BJ (cell line): ENCODE measurements around the gene AMZ1. TPM values are rescaled to one million over a fixed set of nuclear protein-coding genes. Genes with fewer than 3 reads are reported as not detected.
A peak's percentile ranks its signal among the peaks of the same experiment; 100 is the strongest.

ENCODE experiments used
- CTCF ChIA-PET: fragments of 350-600 bp; formaldehyde crosslinking; extraction: SDS; loops from one replicate; lab custom pipeline; 2021; ENCODE audit warnings: antibody characterized with exemption, inconsistent platforms; lab: Yijun Ruan, JAX
- POLR2A ChIA-PET: fragments of 300-600 bp; sonication (Branson Sonifier 250); formaldehyde crosslinking; extraction: SDS; loops from one replicate; lab custom pipeline; 2021; ENCODE audit warnings: antibody characterized with exemption; lab: Charles Lee
- DNase-seq: peaks from one replicate; pipeline ENCODE4 v3.0.0-alpha.2; 2011; ENCODE audit warnings: low read depth
- H3K27me3 ChIP-seq: 2 replicates; pipeline ENCODE4 v1.6.0; 2011; ENCODE audit warnings: low read length; ENCODE audit not compliant: control insufficient read depth, insufficient read depth
- H3K36me3 ChIP-seq: 2 replicates; pipeline ENCODE4 v1.5.1; 2011; ENCODE audit warnings: low read length; ENCODE audit not compliant: control insufficient read depth, insufficient read depth
- H3K4me3 ChIP-seq: 2 replicates; pipeline ENCODE4 v1.5.1; 2011; ENCODE audit warnings: low read depth, mild to moderate bottlenecking, control low read depth, low read length
- CTCF ChIP-seq: IDR thresholded peaks from 2 replicates; pipeline ENCODE4 v1.5.1; 2011; ENCODE audit warnings: low read depth, mild to moderate bottlenecking, control low read depth, inconsistent platforms, low read length, moderate library complexity; ENCODE audit not compliant: insufficient read depth
- polyA plus RNA-seq: library from polyadenylated mRNA; depleted of rRNA; stranded (reverse); fragments of >200 nt; gene quantifications from 2 replicates; pipeline ENCODE4 v1.2.3, GENCODE V29; 2011

Gene AMZ1
- polyA plus RNA-seq, 1 experiment: 3.7 TPM

- CTCF ChIA-PET: interaction anchor here (1.0 to 1.8 kb wide), 2 partner anchors 9 to 17 kb away, joined by 3 to 5 read pairs; no protein-coding TSS in a partner anchor
- H3K36me3 ChIP-seq: no peaks in the 10 kb centered on the region
- no peak overlapping the region for H3K4me3 ChIP-seq
- TF ChIP-seq CTCF: no peak
- DNase-seq: no peak
- H3K27me3 ChIP-seq: no peaks in the 10 kb centered on the region
- POLR2A ChIA-PET: no interaction called here
These were observed 66.1 kb downstream of the AMZ1 start for GRCh38 chr7:2754086-2754485.

- DNase-seq: no peak
- Histone ChIP-seq H3K4me3 (no peak overlapping the region), H3K36me3 (no peaks in the 10 kb centered on the region), H3K27me3 (no peaks in the 10 kb centered on the region)
- ChIA-PET POLR2A (no interaction called here), CTCF (interaction anchor here (1.0 to 1.8 kb wide), 2 partner anchors 10 to 18 kb away, joined by 3 to 5 read pairs; no protein-coding TSS in a partner anchor)
- TF ChIP-seq CTCF: no peak
These were observed 66.9 kb downstream of the AMZ1 start for GRCh38 chr7:2754912-2755311.

GRCh38 chr7:2755531-2755930 lies 67.5 kb downstream of the AMZ1 start:
- ChIA-PET CTCF (no interaction called here), POLR2A (no interaction called here)
- H3K27me3 ChIP-seq: no peaks in the 10 kb centered on the region
- DNase-seq: no peak
- no peak overlapping the region for H3K4me3 ChIP-seq
- no peaks in the 10 kb centered on the region for H3K36me3 ChIP-seq
- TF ChIP-seq CTCF: no peak

GRCh38 chr7:2757361-2757903 lies 69.4 kb downstream of the AMZ1 start:
- Histone ChIP-seq H3K27me3 (no peaks in the 10 kb centered on the region), H3K36me3 (no peaks in the 10 kb centered on the region), H3K4me3 (peak overlapping the region; percentile 20; the same call in 1 of the 2 replicates)
- ChIA-PET CTCF (interaction anchor here (1.0 to 1.7 kb wide), 5 partner anchors 14 to 108 kb away, joined by 3 to 6 read pairs (median 3); no protein-coding TSS in a partner anchor), POLR2A (interaction anchor here (0.6 kb wide), 1 partner anchor 24 kb away, joined by 3 read pairs; no protein-coding TSS in a partner anchor)
- no peak for TF ChIP-seq CTCF
- DNase-seq: no peak

- no peaks in the 10 kb centered on the region for H3K27me3 ChIP-seq
- TF ChIP-seq CTCF: no peak
- H3K4me3 ChIP-seq: peak overlapping the region; percentile 2; the same call in 1 of the 2 replicates
- no peaks in the 10 kb centered on the region for H3K36me3 ChIP-seq
- DNase-seq: peak; percentile 98
- CTCF ChIA-PET: interaction anchor here (1.0 to 1.7 kb wide), 5 partner anchors 13 to 108 kb away, joined by 3 to 6 read pairs (median 3); no protein-coding TSS in a partner anchor
- POLR2A ChIA-PET: interaction anchor here (0.6 kb wide), 3 partner anchors 23 to 43 kb away, joined by 3 to 4 read pairs (median 3); no protein-coding TSS in a partner anchor
These were observed 70.1 kb downstream of the AMZ1 start for GRCh38 chr7:2757904-2758672.
